ENCODE data around the gene APRT. TPM values are rescaled to one million over a fixed set of nuclear protein-coding genes. Genes with fewer than 3 reads are reported as not detected.

APRT gene
- total and polyA plus RNA-seq, 10 of the 15 experiments (the other 5 are each of a cell fraction or from before 2014, with no cell fraction given) = 30.6 to 495 (median 166) TPM

- BruUV-seq (replicated peaks) = no TSS peak
- H3K4me1 ChIP-seq (ENCODE audit: control insufficient read depth, insufficient read depth, low read length) = peaks cover 23% of the 10 kb centered on the region
- ChIA-PET POLR2A (interaction anchor here (1.0 kb wide), 2 partner anchors 76 to 174 kb away, joined by 3 to 4 read pairs; no protein-coding TSS in a partner anchor), CTCF (interaction anchor here (2.1 to 2.9 kb wide), 2 partner anchors 38 to 44 kb away, joined by 6 to 19 read pairs; partner anchors contain the start of gene APRT), RAD21 (ENCODE audit: unreplicated experiment) (interaction anchor here (0.8 to 1.8 kb wide), 5 partner anchors 44 to 360 kb away, joined by 3 to 4 read pairs (median 3); partner anchors contain the start of gene CDH15), SMC1A (ENCODE audit: uncharacterized antibody, unreplicated experiment) (interaction anchor here (1.6 to 2.0 kb wide), 2 partner anchors 46 to 87 kb away, joined by 4 read pairs; no protein-coding TSS in a partner anchor)
- TF ChIP-seq NR2F1 (conservative IDR thresholded peaks at IDR 0.05) (0 out of 2 replicates have a peak, but pooled peaks have one; percentile 42), DPF2 (IDR thresholded peaks at IDR 0.05) (no peak)
- H2AFZ ChIP-seq (ENCODE audit: control insufficient read depth, low read depth, low read length) = peak overlapping the region; percentile 72; the same call in 1 of the 2 replicates
- 0 out of 2 replicates have a peak, but pooled peaks cover 2% of the 10 kb centered on the region for H4K20me1 ChIP-seq (ENCODE audit: control insufficient read depth, insufficient read depth)
- no peaks in the 10 kb centered on the region for H3K9me3 ChIP-seq (replicated peaks; ENCODE audit: control insufficient read depth, insufficient read depth, low read length)
- FAIRE-seq = no peak
- peaks cover 13% of the 10 kb centered on the region for H3K79me2 ChIP-seq (ENCODE audit: control insufficient read depth, insufficient read depth, low read length)
- peak overlapping the region; percentile 81 for H3K4me2 ChIP-seq (ENCODE audit: control insufficient read depth, insufficient read depth)
- peak overlapping the region; percentile 29; the same call in 1 of the 2 replicates for H3K9ac ChIP-seq (ENCODE audit: control insufficient read depth, insufficient read depth, low read length)
- H3K4me3 ChIP-seq = peak overlapping the region; percentile 71
- 46% methylated on average over 36 of the region's 53 CpGs for WGBS (ENCODE audit: insufficient coverage, insufficient replicate concordance, low lambda C conversion rate, missing lambda C conversion rate)
- DNase-seq (ENCODE audit: low read depth, low spot score) = no peak
- in situ Hi-C loops (cut with MboI) = no loop called here
- no peak; the same call in 2 of the 3 replicates for ATAC-seq
- no peak overlapping the region for H3K27ac ChIP-seq (ENCODE audit: control insufficient read depth, insufficient read depth)
- no peaks in the 10 kb centered on the region for H3K27me3 ChIP-seq (replicated peaks in 1 of 2; ENCODE audit: control insufficient read depth in 2 of 2, insufficient read depth in 2 of 2, low read length in 1 of 2)
- H3K36me3 ChIP-seq (ENCODE audit: control insufficient read depth in 2 of 2, insufficient read depth in 2 of 2, low read length in 1 of 2) = peaks cover 4 to 5% of the 10 kb centered on the region in 2 experiments; a peak in 3 of 4 replicates
- intact Hi-C loops (cut with micrococcal nuclease; ENCODE audit: unreplicated experiment) = loop anchor here (5.0 kb wide), 2 partner anchors 44 to 66 kb away; partner anchors contain the start of gene APRT
Observed at GRCh38 chr16:88856122-88856827, 44.5 kb upstream of the APRT start.

DNA sequence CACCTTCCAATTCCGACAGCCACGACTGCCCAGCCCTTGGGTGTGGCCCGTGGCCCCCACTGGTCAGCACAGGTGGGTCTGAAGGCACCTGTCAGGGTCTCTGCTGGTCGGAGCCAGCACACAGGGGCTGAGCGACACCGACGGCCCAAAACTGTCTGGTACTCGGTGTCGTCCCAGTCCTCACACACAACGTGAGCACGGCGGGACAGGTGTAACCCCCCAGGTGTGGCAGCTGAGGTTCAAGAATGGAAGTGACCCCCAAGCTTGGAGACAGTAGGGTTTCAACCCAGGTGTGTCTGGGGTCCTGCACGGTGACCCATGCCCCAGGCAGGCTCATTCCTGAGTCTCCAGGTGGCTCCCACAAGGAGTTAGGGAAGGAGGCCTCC lies 44.0 kb upstream of the APRT start:
- FAIRE-seq (no peak), ATAC-seq (no peak), DNase-seq (ENCODE audit: low read depth, low spot score) (no peak)
- Histone ChIP-seq H3K79me2 (ENCODE audit: control insufficient read depth, insufficient read depth, low read length) (peaks cover 13% of the 10 kb centered on the region), H4K20me1 (ENCODE audit: control insufficient read depth, insufficient read depth) (0 out of 2 replicates have a peak, but pooled peaks cover 2% of the 10 kb centered on the region), H3K36me3 (ENCODE audit: control insufficient read depth in 2 of 2, insufficient read depth in 2 of 2, low read length in 1 of 2) (peaks cover 4 to 5% of the 10 kb centered on the region in 2 experiments; a peak in 3 of 4 replicates), H3K4me1 (ENCODE audit: control insufficient read depth, insufficient read depth, low read length) (peaks cover 23% of the 10 kb centered on the region), H3K27me3 (replicated peaks in 1 of 2; ENCODE audit: control insufficient read depth in 2 of 2, insufficient read depth in 2 of 2, low read length in 1 of 2) (no peaks in the 10 kb centered on the region), H2AFZ (ENCODE audit: control insufficient read depth, low read depth, low read length) (no peak overlapping the region), H3K27ac (ENCODE audit: control insufficient read depth, insufficient read depth) (no peak overlapping the region), H3K9me3 (replicated peaks; ENCODE audit: control insufficient read depth, insufficient read depth, low read length) (no peaks in the 10 kb centered on the region), H3K4me2 (ENCODE audit: control insufficient read depth, insufficient read depth) (peak overlapping the region; percentile 81), H3K9ac (ENCODE audit: control insufficient read depth, insufficient read depth, low read length) (no peak overlapping the region), H3K4me3 (peak overlapping the region; percentile 71; the same call in 1 of the 2 replicates)
- ChIA-PET SMC1A (ENCODE audit: uncharacterized antibody, unreplicated experiment) (no interaction called here), CTCF (no interaction called here), POLR2A (no interaction called here), RAD21 (ENCODE audit: unreplicated experiment) (no interaction called here)
- in situ Hi-C loops (cut with MboI) = no loop called here
- TF ChIP-seq KAT2A (conservative IDR thresholded peaks at IDR 0.05; ENCODE audit: control insufficient read depth, low read depth, low read length) (no peak), IKZF1 (conservative IDR thresholded peaks at IDR 0.05) (no peak), NR2C1 (IDR thresholded peaks at IDR 0.05) (no peak)
- TF ChIP-seq, protein P1, sequence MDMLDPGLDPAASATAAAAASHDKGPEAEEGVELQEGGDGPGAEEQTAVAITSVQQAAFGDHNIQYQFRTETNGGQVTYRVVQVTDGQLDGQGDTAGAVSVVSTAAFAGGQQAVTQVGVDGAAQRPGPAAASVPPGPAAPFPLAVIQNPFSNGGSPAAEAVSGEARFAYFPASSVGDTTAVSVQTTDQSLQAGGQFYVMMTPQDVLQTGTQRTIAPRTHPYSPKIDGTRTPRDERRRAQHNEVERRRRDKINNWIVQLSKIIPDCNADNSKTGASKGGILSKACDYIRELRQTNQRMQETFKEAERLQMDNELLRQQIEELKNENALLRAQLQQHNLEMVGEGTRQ (IDR thresholded peaks at IDR 0.05; ENCODE audit: borderline replicate concordance, low read depth, low read length) = no peak
- 86% methylated on average over 13 of the region's 13 CpGs for WGBS (ENCODE audit: insufficient coverage, insufficient replicate concordance, low lambda C conversion rate, missing lambda C conversion rate)
- BruUV-seq (replicated peaks) = TSS peak; percentile 66
- intact Hi-C loops (cut with micrococcal nuclease; ENCODE audit: unreplicated experiment) = loop anchor here (5.0 kb wide), 2 partner anchors 43 to 67 kb away; partner anchors contain the start of gene APRT

Data from GM12878 (cell line).